ENCODE results near the gene MCCC2. TPM values are rescaled to one million over a fixed set of nuclear protein-coding genes. Genes with fewer than 3 reads are reported as not detected.

The MCCC2 gene
- total and polyA plus RNA-seq, 12 donors, result 24.0 to 135 (median 79.5) TPM

DNA sequence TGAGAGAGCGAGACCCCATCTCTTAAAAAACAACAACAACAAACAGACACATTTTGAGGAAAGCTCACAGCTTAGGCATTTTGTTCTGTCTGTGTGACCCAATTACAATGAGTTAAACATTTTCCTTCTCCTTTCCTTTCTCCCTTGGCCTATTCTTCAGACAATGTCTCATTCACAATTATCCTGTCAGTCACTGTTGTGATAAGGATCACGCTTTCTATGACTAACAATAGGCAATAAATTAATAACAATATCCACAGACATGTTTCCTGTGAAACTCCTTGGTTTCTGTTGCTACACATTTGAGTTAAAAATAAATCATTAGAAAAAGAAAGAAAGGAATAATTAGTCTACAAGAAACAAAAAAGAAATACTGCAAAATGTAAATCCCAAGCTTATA lies 112.1 kb downstream of the MCCC2 start:
- intact Hi-C loops (cut with DNase I), result no loop called here
- no peak for DNase-seq
- Histone ChIP-seq H3K36me3 (replicated peaks in 1 of 2) (no peaks in the 10 kb centered on the region), H3K9me3 (replicated peaks in 1 of 3) (no peaks in the 10 kb centered on the region), H3K27me3 (no peaks in the 10 kb centered on the region), H3K4me1 (replicated peaks in 1 of 2) (no peaks in the 10 kb centered on the region), H3K27ac (no peak overlapping the region), H3K4me3 (no peak overlapping the region)
- TF ChIP-seq, protein P1, sequence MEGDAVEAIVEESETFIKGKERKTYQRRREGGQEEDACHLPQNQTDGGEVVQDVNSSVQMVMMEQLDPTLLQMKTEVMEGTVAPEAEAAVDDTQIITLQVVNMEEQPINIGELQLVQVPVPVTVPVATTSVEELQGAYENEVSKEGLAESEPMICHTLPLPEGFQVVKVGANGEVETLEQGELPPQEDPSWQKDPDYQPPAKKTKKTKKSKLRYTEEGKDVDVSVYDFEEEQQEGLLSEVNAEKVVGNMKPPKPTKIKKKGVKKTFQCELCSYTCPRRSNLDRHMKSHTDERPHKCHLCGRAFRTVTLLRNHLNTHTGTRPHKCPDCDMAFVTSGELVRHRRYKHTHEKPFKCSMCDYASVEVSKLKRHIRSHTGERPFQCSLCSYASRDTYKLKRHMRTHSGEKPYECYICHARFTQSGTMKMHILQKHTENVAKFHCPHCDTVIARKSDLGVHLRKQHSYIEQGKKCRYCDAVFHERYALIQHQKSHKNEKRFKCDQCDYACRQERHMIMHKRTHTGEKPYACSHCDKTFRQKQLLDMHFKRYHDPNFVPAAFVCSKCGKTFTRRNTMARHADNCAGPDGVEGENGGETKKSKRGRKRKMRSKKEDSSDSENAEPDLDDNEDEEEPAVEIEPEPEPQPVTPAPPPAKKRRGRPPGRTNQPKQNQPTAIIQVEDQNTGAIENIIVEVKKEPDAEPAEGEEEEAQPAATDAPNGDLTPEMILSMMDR (IDR thresholded peaks at IDR 0.05), result no peak
- no peak for TF ChIP-seq POLR2A (IDR thresholded peaks at IDR 0.05)
- 58 to 68% (median 62%) methylated on average over 2 of the region's 2 CpGs for WGBS, 4 donors

DNA sequence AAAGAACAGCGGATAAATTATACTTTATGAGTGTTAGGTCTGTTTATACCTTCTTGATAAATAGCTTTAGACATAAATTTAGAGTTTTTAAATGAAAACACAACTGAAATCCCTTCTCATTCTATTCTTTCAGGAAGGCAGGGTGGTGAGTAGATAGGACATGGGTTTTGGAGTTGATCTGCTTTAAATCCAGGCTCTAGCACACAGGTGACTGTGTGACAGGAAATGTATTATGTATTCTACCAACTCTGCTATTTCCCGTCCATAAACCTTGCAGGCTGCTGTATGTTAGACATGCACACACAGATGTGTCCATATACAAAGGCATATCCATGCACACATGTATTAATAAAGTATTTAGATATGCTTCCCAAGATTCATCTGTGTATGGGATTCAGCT lies 112.6 kb downstream of the MCCC2 start:
- no peaks in the 10 kb centered on the region for H3K4me1 ChIP-seq (replicated peaks in 1 of 2)
- no peaks in the 10 kb centered on the region for H3K27me3 ChIP-seq
- no peaks in the 10 kb centered on the region for H3K9me3 ChIP-seq (replicated peaks in 1 of 3)
- no peak overlapping the region for H3K27ac ChIP-seq
- H3K36me3 ChIP-seq (replicated peaks in 1 of 2), result no peaks in the 10 kb centered on the region
- 52 to 85% (median 83%) methylated on average over 2 of the region's 2 CpGs for WGBS, 4 donors
- DNase-seq, result no peak
- H3K4me3 ChIP-seq, result no peak overlapping the region
- intact Hi-C loops (cut with DNase I), result no loop called here
- TF ChIP-seq POLR2A (IDR thresholded peaks at IDR 0.05), result no peak

DNA sequence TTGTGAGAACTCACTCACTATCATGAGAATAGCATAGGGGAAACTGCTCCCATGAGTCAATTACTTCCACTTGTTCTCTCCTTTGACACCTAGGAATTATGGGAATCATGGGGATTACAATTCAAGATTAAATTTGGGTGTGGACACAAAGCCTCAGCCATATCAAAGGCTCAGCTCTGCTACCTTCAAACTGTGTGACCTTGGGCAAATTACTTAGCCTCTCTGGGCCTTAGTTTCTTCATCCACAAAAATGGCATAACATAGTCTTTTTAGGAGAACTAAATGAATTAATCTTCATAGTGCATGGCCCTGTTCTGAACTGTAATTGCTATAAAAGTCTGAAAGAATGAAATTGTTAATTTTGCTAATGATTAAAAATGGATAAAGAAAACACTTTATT lies 113.7 kb downstream of the MCCC2 start:
- Histone ChIP-seq H3K27me3 (no peaks in the 10 kb centered on the region), H3K4me1 (replicated peaks in 1 of 2) (no peaks in the 10 kb centered on the region), H3K9me3 (replicated peaks in 1 of 3) (no peaks in the 10 kb centered on the region), H3K4me3 (no peak overlapping the region), H3K27ac (no peak overlapping the region), H3K36me3 (replicated peaks in 1 of 2) (no peaks in the 10 kb centered on the region)
- DNase-seq, result no peak
- intact Hi-C loops (cut with DNase I), result no loop called here
- TF ChIP-seq POLR2A (IDR thresholded peaks at IDR 0.05), result no peak
- TF ChIP-seq, protein P1 (IDR thresholded peaks at IDR 0.05), result no peak

DNA sequence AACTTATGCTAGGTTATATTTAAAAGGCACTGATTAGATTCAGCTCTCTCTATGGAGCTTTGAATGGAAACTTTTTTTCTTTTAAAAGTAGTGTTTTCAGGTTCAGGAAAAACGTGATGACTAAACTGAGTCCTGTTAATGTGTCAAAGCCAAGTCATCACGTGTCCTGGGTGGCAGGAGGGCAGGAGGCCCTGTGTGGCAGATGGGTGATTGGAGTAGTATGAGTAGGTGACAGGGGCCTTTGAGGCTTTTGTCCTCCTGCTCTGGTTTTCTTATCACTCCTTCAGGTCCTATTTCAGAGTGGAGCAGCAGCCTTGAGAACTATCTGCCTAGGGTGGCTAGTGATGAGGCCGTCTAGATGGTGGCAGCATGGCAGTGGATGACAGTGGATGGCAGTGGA lies 114.3 kb downstream of the MCCC2 start:
- no peak overlapping the region for H3K27ac ChIP-seq
- no peaks in the 10 kb centered on the region for H3K9me3 ChIP-seq (replicated peaks in 1 of 3)
- H3K4me3 ChIP-seq, result no peak overlapping the region
- no peaks in the 10 kb centered on the region for H3K27me3 ChIP-seq
- WGBS, 4 donors, result 58 to 81% (median 76%) methylated on average over 3 of the region's 3 CpGs
- H3K36me3 ChIP-seq (replicated peaks in 1 of 2), result no peaks in the 10 kb centered on the region
- TF ChIP-seq, protein P1 (IDR thresholded peaks at IDR 0.05), result no peak
- TF ChIP-seq POLR2A (IDR thresholded peaks at IDR 0.05), result no peak
- H3K4me1 ChIP-seq (replicated peaks in 1 of 2), result no peaks in the 10 kb centered on the region
- no peak for DNase-seq
- intact Hi-C loops (cut with DNase I), result no loop called here

DNA sequence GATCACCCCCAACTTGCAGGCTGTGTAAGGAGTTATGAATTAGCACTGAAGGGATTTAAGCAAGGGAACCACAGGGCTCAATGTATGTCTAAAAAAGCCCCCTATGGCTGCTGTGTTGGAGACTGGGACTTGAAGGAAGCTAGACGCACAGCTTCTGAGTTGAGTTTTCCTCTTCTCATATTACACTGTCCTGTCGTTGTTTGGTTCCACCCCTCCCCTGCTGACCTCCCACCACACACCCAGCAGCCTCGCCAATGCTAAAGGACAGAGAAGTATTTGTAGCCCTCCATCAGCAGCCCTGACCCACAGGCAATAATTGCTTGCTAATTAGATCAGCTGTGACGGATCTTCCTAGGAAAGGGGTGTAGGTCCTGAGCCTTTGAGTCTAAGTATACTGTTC lies 116.8 kb downstream of the MCCC2 start:
- H3K27ac ChIP-seq, result no peak overlapping the region
- TF ChIP-seq, protein P1 (IDR thresholded peaks at IDR 0.05), result no peak
- TF ChIP-seq POLR2A (IDR thresholded peaks at IDR 0.05), result no peak
- no peaks in the 10 kb centered on the region for H3K9me3 ChIP-seq (replicated peaks in 1 of 3)
- no peaks in the 10 kb centered on the region for H3K36me3 ChIP-seq (replicated peaks in 1 of 2)
- DNase-seq, result no peak
- no peaks in the 10 kb centered on the region for H3K4me1 ChIP-seq (replicated peaks in 1 of 2)
- intact Hi-C loops (cut with DNase I), result no loop called here
- H3K27me3 ChIP-seq, result no peaks in the 10 kb centered on the region
- WGBS, 4 donors, result 48 to 60% (median 56%) methylated on average over 4 of the region's 4 CpGs
- H3K4me3 ChIP-seq, result no peak overlapping the region
